Globus pallidus (tissue), 1 donor: ENCODE measurements around the gene SIPA1L3.
A peak's percentile ranks its signal among the peaks of the same experiment; 100 is the strongest.
"Not testable (repeated sequence)": the region's sequence is repeated elsewhere in the genome, so short reads cannot be mapped to it uniquely, and the experiment has no call there.

Experiments used
- DNase-seq: peaks from one replicate; pipeline ENCODE4 v3.0.0-alpha.2; 2015; ENCODE audit warnings: low spot score

Gene SIPA1L3

DNA sequence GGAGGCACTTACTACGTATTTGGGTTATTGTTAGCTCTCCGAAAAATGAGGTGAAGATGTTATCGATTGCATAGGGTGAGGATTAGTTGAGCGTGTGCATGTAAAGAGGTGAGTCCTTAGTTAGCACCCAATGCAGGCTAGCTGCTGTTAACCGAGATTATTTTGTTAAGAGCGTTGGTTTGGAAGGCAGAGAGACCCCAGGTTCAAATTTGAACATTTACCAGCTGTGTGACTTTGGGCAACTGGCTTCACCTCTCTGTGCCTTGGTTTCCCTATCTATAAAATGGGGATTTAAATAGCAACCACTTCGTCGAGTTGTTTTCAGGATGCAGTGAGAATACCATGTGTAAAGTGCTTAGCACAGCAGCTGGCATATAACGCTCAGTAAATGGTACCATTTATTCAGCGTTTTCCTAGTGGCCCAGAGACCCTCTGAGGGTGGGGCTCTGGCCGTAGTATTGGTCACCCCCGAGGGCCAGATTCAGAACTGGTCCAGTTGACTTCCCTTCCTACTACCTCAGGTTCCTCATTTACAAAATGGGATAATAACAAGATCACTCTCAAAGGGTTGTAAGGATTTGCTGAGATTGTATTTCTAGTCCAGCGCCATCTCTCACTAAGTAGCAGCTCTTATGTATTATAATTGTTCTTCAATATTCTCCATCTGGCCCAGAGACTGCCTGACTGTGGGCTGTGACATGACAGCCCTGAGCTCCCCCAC is 887 bp downstream of the SIPA1L3 start:
- DNase-seq, result no peak

GRCh38 chr19:37909661-37910199 is 2.7 kb downstream of the SIPA1L3 start:
- DNase-seq, result no peak

- no peak for DNase-seq
These were observed 7.9 kb downstream of the SIPA1L3 start for GRCh38 chr19:37914908-37915307.

- DNase-seq, result no peak
These were observed 13.8 kb downstream of the SIPA1L3 start for GRCh38 chr19:37920591-37921450.

DNA sequence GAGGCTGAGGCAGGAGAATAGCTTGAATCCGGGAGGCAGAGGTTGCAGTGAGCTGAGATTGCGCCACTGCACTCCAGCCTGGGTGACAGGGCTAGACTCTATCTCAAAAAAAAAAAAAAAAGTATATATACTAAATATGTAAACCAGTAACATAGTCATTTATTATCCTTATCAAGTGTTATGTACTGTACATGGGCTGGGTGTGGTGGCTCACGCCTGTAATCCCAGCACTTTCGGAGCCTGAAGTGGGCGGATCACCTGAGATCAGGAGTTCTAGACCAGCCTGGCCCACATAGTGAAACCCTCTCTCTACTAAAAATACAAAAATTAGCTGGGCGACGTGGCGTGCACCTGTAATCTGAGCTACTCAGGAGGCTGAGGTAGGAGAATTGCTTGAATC is 17.6 kb downstream of the SIPA1L3 start:
- not testable (repeated sequence) for DNase-seq

GRCh38 chr19:37925212-37925611 is 18.2 kb downstream of the SIPA1L3 start:
- no peak for DNase-seq

GRCh38 chr19:37926255-37926654 is 19.2 kb downstream of the SIPA1L3 start:
- no peak for DNase-seq

- DNase-seq, result no peak
These were observed 19.7 kb downstream of the SIPA1L3 start for GRCh38 chr19:37926711-37927110.

DNA sequence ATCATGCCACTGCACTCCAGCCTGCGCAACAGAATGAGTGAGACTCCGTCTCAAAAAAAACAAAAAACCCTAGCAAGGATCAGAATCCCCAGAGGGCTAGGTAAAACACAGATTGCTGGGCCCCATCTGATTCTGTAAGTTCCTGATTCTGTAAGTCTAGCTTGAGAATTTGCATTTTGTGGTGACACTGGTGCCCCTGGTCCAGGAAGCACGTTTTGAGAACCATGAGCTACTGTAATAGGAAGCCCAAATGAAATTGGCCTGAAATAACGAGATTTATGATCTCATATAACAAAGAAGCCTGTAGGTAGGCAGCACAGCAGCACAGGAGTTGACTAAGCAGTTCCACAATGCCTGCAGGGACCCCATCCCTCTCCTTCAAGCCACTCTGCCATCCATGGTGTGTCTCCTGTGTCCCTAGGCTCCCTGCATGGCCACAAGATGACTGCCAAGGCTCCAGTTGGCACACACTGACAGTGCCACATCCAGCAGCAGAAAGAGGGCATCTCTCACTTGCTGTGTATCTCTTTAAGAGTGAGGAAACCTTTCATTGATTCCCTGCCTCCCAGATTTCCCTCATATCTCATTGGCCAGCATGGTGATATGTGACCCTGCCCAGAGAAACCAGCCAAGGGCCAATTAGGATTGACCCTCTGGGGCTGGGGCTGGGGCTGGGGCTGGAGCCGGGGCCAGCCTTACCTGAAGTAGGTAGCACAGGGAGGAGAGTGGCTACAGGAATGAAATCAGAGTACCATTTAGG is 21.7 kb downstream of the SIPA1L3 start:
- no peak for DNase-seq

DNA sequence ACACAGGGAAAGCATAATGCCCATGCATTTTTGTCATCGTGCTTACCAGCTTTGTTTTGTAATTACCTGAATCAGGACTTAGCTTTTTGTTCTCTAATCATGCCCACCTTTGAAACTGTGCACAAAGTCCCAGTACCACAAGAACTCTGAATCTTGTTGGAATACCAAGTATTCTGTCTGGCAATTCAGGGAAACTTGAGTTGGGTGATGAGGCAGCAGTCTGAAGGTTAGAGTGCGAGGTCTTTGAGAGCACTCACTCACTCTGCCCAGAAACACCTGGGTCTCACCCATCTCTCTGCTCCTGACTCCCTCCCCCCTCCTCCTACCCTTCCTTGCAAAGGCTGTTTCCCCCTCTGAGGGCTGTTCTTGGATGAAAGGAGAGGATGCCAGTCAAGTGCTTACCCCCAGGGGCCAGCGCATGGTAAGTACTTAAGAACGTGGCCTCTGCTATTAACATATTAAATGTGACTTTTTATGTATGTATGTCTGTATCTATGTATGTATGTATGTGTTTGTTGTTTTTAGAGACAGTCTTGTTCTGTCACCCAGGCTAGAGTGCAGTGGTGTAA is 22.4 kb downstream of the SIPA1L3 start:
- DNase-seq, result no peak

DNA sequence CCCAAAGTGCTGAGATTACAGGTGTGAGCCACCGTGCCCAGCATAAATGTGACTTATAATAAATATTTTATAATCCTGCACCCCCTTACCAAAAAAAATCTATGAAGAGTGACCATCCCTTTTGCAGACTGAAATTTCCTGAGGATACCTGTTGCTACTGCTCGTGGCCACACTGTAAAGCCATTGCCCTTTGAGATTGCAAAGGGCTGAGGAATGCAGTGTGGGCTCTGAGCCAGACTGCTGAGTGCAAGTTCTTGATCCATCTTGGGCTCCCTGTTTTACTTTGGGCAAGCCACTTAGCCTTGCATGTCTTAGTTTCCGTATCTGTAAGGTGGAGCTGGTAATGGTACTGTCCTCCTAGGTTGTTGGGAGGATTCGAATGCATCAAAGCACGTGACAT is 23.4 kb downstream of the SIPA1L3 start:
- DNase-seq, result no peak

GRCh38 chr19:37931881-37932655 is 25.1 kb downstream of the SIPA1L3 start:
- peak; percentile 16 for DNase-seq

DNA sequence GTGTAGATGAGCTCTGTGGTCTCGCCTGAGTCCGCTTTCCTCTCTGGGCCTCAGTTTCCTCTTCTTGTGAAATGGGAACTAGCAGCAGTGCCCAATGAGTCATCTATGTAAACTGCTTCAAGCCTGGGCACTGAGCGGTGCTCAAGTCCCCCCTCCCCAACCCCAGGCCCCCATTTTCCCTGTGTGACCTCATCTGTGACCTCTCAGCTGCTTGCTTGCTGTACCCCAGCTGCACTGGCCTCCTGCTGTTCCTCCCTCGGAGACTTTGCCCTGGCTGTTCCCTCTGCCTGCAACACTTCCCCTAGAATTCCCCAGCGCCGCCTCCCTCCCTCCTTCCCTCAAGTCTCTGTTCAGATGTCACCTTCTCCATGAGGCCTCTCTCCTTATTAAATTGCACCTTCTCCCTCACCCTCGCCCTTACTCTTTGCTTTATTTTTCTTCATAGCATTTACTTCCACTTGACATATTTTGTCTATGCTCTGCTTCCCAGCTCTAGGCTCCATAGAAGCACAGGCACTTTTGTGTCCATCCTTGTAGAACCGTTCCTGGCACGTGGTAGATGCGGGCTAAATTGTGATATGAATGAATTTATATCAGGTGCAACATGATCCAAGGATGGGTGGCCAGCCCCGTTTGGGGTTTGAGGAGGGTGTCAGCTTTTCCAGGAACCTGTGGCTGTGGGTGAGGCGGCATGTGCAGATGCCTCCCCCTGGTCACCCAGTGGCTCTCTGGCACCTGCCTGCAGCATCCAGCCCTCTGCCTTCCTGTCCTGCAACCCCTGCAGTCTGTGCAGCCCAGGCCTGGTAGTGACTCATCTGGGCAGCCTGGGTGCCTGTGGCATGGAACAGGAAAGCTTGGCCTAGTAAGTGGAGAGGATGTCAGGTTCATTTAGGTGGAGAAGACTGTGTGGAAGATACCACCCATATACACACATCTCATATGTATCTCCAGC is 26.3 kb downstream of the SIPA1L3 start:
- no peak for DNase-seq

GRCh38 chr19:37933937-37934358 is 26.9 kb downstream of the SIPA1L3 start:
- DNase-seq, result no peak

GRCh38 chr19:37935341-37935740 is 28.3 kb downstream of the SIPA1L3 start:
- no peak for DNase-seq

DNA sequence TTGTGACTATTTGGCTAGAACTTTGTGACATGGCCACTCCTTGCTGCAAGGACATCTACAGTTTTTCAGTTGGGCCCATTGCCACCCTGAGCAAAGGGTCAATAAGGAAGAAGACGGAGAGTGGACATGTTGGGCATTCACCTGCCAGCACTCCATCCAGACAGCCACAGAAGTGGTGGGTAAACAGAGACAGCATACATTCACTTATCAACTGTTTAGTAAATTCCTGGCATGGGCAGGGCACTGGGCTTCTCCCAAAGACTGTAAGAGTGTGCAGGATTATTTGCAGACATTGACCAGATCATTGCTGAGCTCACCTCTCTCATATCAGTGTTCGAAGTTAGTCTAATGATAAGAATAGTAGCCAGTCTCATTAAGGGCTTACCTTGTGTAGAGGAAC is 29.2 kb downstream of the SIPA1L3 start:
- no peak for DNase-seq

GRCh38 chr19:37936886-37937285 is 29.9 kb downstream of the SIPA1L3 start:
- no peak for DNase-seq

DNA sequence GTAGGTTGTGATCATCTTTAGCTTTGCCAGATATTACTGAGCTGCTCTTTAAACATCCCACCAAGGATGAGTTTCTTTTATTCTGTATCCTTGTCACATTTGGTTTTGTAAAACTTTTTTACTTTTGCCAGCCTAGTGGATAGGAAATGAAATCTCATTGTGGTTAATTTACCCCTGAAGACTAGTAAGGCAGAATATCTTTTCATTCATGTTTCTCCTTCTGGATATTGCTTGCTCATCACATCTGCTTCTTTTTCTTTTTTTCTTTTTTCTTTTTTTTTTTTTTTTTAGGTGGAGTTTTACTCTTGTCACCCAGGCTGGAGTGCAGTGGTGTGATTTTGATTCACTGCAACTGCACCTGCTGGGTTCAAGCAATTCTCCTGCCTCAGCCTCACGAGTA is 31.3 kb downstream of the SIPA1L3 start:
- DNase-seq, result no peak

- no peak for DNase-seq
These were observed 34.9 kb downstream of the SIPA1L3 start for GRCh38 chr19:37941782-37942515.
